ENCODE data around the gene LYG1. TPM values are rescaled to one million over a fixed set of nuclear protein-coding genes. Genes with fewer than 3 reads are reported as not detected.

Gene LYG1
- total and polyA plus RNA-seq, 2 of the 8 experiments (the other 6 are each of a cell fraction or from before 2014, with no cell fraction given) = 0.68 to 0.86 TPM

- TF ChIP-seq SUZ12 (IDR thresholded peaks at IDR 0.05; ENCODE audit: low read length) = no peak
- TF ChIP-seq MAFK (IDR thresholded peaks at IDR 0.05; ENCODE audit: low read depth, low read length) = no peak
- TF ChIP-seq SAP30 (IDR thresholded peaks at IDR 0.05; ENCODE audit: insufficient read depth, insufficient replicate concordance, low read length) = no peak
- no peak for TF ChIP-seq ATF3 (IDR thresholded peaks at IDR 0.05; ENCODE audit: insufficient read depth, low read depth, low read length)
- TF ChIP-seq RAD21 (IDR thresholded peaks at IDR 0.05 in 1 of 2, conservative IDR thresholded peaks at IDR 0.05 in 1 of 2; ENCODE audit: low read depth in 2 of 2, low read length in 2 of 2) = no peak
- no peak for TF ChIP-seq ASH2L (IDR thresholded peaks at IDR 0.05; ENCODE audit: low read length)
Observed at GRCh38 chr2:99261242-99261641, 39.8 kb downstream of the LYG1 start (continued).

Data from H1 (cell line).